HepG2 (cell line): ENCODE results near the gene OSBP. TPM values are rescaled to one million over a fixed set of nuclear protein-coding genes. Genes with fewer than 3 reads are reported as not detected.

Experiments used
- CENPT ChIP-seq: sonication (generic); formaldehyde crosslinking; IDR thresholded peaks from 2 replicates; pipeline ENCODE4 v1.8.0; 2022; ENCODE audit warnings: low read depth, mild to moderate bottlenecking, moderate library complexity, missing genetic modification reagents
- CENPX ChIP-seq: sonication (generic); formaldehyde crosslinking; IDR thresholded peaks from 2 replicates; pipeline ENCODE4 v1.9.0; 2021; ENCODE audit warnings: mild to moderate bottlenecking, missing genetic modification reagents, moderate library complexity
- FOXC1 ChIP-seq: sonication (generic); formaldehyde crosslinking; IDR thresholded peaks from 2 replicates; pipeline ENCODE4 v1.8.0; 2022; ENCODE audit warnings: mild to moderate bottlenecking, missing genetic modification reagents, borderline replicate concordance
- GPBP1L1 ChIP-seq: sonication (generic); formaldehyde crosslinking; IDR thresholded peaks from 2 replicates; pipeline ENCODE4 v1.5.0; 2020; ENCODE audit warnings: mild to moderate bottlenecking, missing genetic modification reagents
- HDAC2 ChIP-seq: sonication (generic); formaldehyde crosslinking; IDR thresholded peaks from 2 replicates; pipeline ENCODE4 v1.4.0; 2020; ENCODE audit warnings: missing genetic modification reagents
- HOXA9 ChIP-seq: sonication (generic); formaldehyde crosslinking; IDR thresholded peaks from 2 replicates; pipeline ENCODE4 v1.8.1; 2022; ENCODE audit warnings: missing genetic modification reagents, mild to moderate bottlenecking, moderate library complexity, borderline replicate concordance
- MIXL1 ChIP-seq: IDR thresholded peaks from 2 replicates; pipeline ENCODE4 v1.6.1; 2016
- NFRKB ChIP-seq: fragments of 450-650 bp; IDR thresholded peaks from 2 replicates; pipeline ENCODE4 v1.6.1; 2017
- PAF1 ChIP-seq: IDR thresholded peaks from 2 replicates; pipeline ENCODE4 v1.6.1; 2016; ENCODE audit warnings: missing genetic modification reagents, missing compliant biosample characterization
- POLR2A ChIP-seq, 2 experiments: IDR thresholded peaks; 2 replicates each; pipeline ENCODE4 v1.6.1; 2011; ENCODE audit warnings: low read depth in 2 of 2, low read length in 2 of 2, mild to moderate bottlenecking in 1 of 2, moderate library complexity in 1 of 2; ENCODE audit not compliant: insufficient read depth in 1 of 2
- PRDM10 ChIP-seq: sonication (generic); formaldehyde crosslinking; IDR thresholded peaks from 2 replicates; pipeline ENCODE4 v1.4.0; 2020; ENCODE audit warnings: low read depth, missing genetic modification reagents
- PRDM15 ChIP-seq: sonication (generic); formaldehyde crosslinking; IDR thresholded peaks from 2 replicates; pipeline ENCODE4 v1.4.0; 2020; ENCODE audit warnings: missing genetic modification reagents
- RARG ChIP-seq: sonication (generic); formaldehyde crosslinking; IDR thresholded peaks from 2 replicates; pipeline ENCODE4 v1.4.0; 2020; ENCODE audit warnings: low read depth, mild to moderate bottlenecking, missing genetic modification reagents
- SIN3B ChIP-seq: fragments of 150-350 bp; IDR thresholded peaks from 2 replicates; pipeline ENCODE4 v1.6.1; 2014; ENCODE audit warnings: low read length
- SIX4 ChIP-seq: sonication (generic); formaldehyde crosslinking; IDR thresholded peaks from 2 replicates; pipeline ENCODE4 v1.4.0; 2020; ENCODE audit warnings: missing genetic modification reagents
- SMAD1 ChIP-seq: sonication (generic); formaldehyde crosslinking; IDR thresholded peaks from 2 replicates; pipeline ENCODE4 v1.4.0; 2020; ENCODE audit warnings: missing genetic modification reagents, low read depth, mild to moderate bottlenecking, borderline replicate concordance
- THAP7 ChIP-seq: sonication (generic); formaldehyde crosslinking; IDR thresholded peaks from 2 replicates; pipeline ENCODE4 v1.8.1; 2023; ENCODE audit warnings: mild to moderate bottlenecking, missing genetic modification reagents
- XBP1 ChIP-seq: sonication (generic); formaldehyde crosslinking; IDR thresholded peaks from 2 replicates; pipeline ENCODE4 v1.5.0; 2020; ENCODE audit warnings: missing genetic modification reagents
- ZNF530 ChIP-seq: sonication (generic); formaldehyde crosslinking; IDR thresholded peaks from 2 replicates; pipeline ENCODE4 v1.5.0; 2020; ENCODE audit warnings: low read depth, mild to moderate bottlenecking, missing genetic modification reagents
- ZNF83 ChIP-seq: sonication (generic); formaldehyde crosslinking; IDR thresholded peaks from 2 replicates; pipeline ENCODE4 v1.4.0; 2020; ENCODE audit warnings: missing genetic modification reagents, mild to moderate bottlenecking, borderline replicate concordance
- ZSCAN12 ChIP-seq: sonication (generic); formaldehyde crosslinking; IDR thresholded peaks from 2 replicates; pipeline ENCODE4 v1.9.0; 2021; ENCODE audit warnings: mild to moderate bottlenecking, missing genetic modification reagents
- polyA plus RNA-seq, 8 experiments: library from polyadenylated mRNA; depleted of rRNA in 3 of 8; stranded (reverse) in 7 of 8; unstranded in 1 of 8; fragments of >200 nt; fragmentation: Illumina TruSeq in 4 of 8; extraction: Trizol in 4 of 8; gene quantifications; 2 replicates each; pipeline versions ENCODE4 v1.2.1 to v1.2.3, GENCODE V29; 2011 to 2016; ENCODE audit warnings: low read depth in 4 of 8, missing spikeins in 1 of 8, mixed read lengths in 1 of 8; ENCODE audit not compliant: insufficient read depth in 1 of 8
- total RNA-seq, 5 experiments: library from RNA; depleted of rRNA; stranded (reverse); fragments of >200 nt; fragmentation: Illumina TruSeq; extraction: Trizol; gene quantifications; 2 replicates each; pipeline ENCODE4 v1.2.3, GENCODE V29; 2016; ENCODE audit warnings: low read depth in 1 of 5
- TF ChIP-seq, protein P1 (sequence below): sonication (generic); formaldehyde crosslinking; IDR thresholded peaks from 2 replicates; pipeline ENCODE4 v1.8.0; 2022; ENCODE audit warnings: mild to moderate bottlenecking, missing genetic modification reagents

The OSBP gene
- total and polyA plus RNA-seq, 2 of the 13 experiments (the other 11 are each of a cell fraction or from before 2014, with no cell fraction given), result 12.1 to 13.5 TPM

GRCh38 chr11:59643390-59643789 lies 27.8 kb upstream of the OSBP start (continued):
- TF ChIP-seq, protein P1, sequence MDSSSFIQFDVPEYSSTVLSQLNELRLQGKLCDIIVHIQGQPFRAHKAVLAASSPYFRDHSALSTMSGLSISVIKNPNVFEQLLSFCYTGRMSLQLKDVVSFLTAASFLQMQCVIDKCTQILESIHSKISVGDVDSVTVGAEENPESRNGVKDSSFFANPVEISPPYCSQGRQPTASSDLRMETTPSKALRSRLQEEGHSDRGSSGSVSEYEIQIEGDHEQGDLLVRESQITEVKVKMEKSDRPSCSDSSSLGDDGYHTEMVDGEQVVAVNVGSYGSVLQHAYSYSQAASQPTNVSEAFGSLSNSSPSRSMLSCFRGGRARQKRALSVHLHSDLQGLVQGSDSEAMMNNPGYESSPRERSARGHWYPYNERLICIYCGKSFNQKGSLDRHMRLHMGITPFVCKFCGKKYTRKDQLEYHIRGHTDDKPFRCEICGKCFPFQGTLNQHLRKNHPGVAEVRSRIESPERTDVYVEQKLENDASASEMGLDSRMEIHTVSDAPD (CRISPR knock-in tag), result no peak
- TF ChIP-seq ZNF83 (CRISPR knock-in tag) (no peak), POLR2A (IDR thresholded peaks at IDR 0.05; ENCODE audit: insufficient read depth in 1 of 2, low read depth in 2 of 2, low read length in 2 of 2) (no peak), HOXA9 (CRISPR knock-in tag) (no peak), HDAC2 (CRISPR knock-in tag) (peak; percentile 70; the same call in 1 of the 2 replicates), PAF1 (no peak), NFRKB (no peak), MIXL1 (CRISPR knock-in tag) (0 out of 2 replicates have a peak, but pooled peaks have one; percentile 50), SMAD1 (CRISPR knock-in tag) (no peak), GPBP1L1 (CRISPR knock-in tag) (no peak), ZNF530 (no peak), CENPX (CRISPR knock-in tag) (no peak), FOXC1 (CRISPR knock-in tag) (no peak), RARG (CRISPR knock-in tag) (no peak), CENPT (CRISPR knock-in tag) (no peak), XBP1 (CRISPR knock-in tag) (no peak), ZSCAN12 (CRISPR knock-in tag) (no peak), SIX4 (CRISPR knock-in tag) (0 out of 2 replicates have a peak, but pooled peaks have one; percentile 44), PRDM15 (no peak), THAP7 (no peak), PRDM10 (no peak), SIN3B (no peak)
